ENCODE data around the gene ROCK1.

- TF ChIP-seq POLR2A (IDR thresholded peaks at IDR 0.05) (no peak), CTCF (IDR thresholded peaks at IDR 0.05) (no peak)
These were observed 18.1 kb upstream of the ROCK1 start for GRCh38 chr18:21129566-21130216.

Data from heart left ventricle (tissue), 13 donors.